Stimulated activated naive CD4-positive, alpha-beta T cell treated with Interleukin-2 at 50 U/mL for 16 hours (primary cell): Measurements from ENCODE around the gene ICE2.

Experiments used
- DNase-seq: peaks from one replicate; lab custom pipeline; 2025; lab: John Stamatoyannopoulos, UW

ICE2 gene

GRCh38 chr15:60371175-60372051 is 107.5 kb downstream of the ICE2 start:
- peak; percentile 30 for DNase-seq

GRCh38 chr15:60370869-60371136 is 108.1 kb downstream of the ICE2 start:
- DNase-seq, result no peak

GRCh38 chr15:60370105-60370868 is 108.7 kb downstream of the ICE2 start:
- DNase-seq, result no peak

GRCh38 chr15:60369696-60370095 is 109.2 kb downstream of the ICE2 start:
- no peak for DNase-seq
